Trophoblast cell (in vitro differentiated cells and primary cell): ENCODE measurements around the gene SLC2A6.
A peak's percentile ranks its signal among the peaks of the same experiment; 100 is the strongest.

Experiments used
- DNase-seq, 2 donors: peaks; one replicate each; pipeline ENCODE4 v3.0.0-alpha.2; 2016
- H2AFZ ChIP-seq: 2 replicates; pipeline ENCODE4 v1.6.1; 2013; ENCODE audit warnings: low read length, moderate library complexity, mild to moderate bottlenecking; ENCODE audit not compliant: insufficient read depth, poor library complexity
- H2AK5ac ChIP-seq: 2 replicates; pipeline ENCODE4 v1.6.1; 2013; ENCODE audit warnings: mild to moderate bottlenecking, low read length
- H2BK120ac ChIP-seq: 2 replicates; pipeline ENCODE4 v1.6.1; 2013; ENCODE audit warnings: low read length, mild to moderate bottlenecking, moderate library complexity; ENCODE audit not compliant: insufficient read depth, poor library complexity
- H2BK12ac ChIP-seq: 2 replicates; pipeline ENCODE4 v1.6.1; 2013; ENCODE audit warnings: mild to moderate bottlenecking, low read length, moderate library complexity
- H2BK5ac ChIP-seq: 2 replicates; pipeline ENCODE4 v1.6.1; 2013; ENCODE audit warnings: low read length, low read depth, moderate library complexity, mild to moderate bottlenecking; ENCODE audit not compliant: poor library complexity
- H3K14ac ChIP-seq: 2 replicates; pipeline ENCODE4 v1.6.1; 2013; ENCODE audit warnings: mild to moderate bottlenecking, low read length
- H3K18ac ChIP-seq: 2 replicates; pipeline ENCODE4 v1.6.1; 2013; ENCODE audit warnings: mild to moderate bottlenecking, low read length
- H3K23ac ChIP-seq: 2 replicates; pipeline ENCODE4 v1.6.1; 2013; ENCODE audit warnings: low read length
- H3K27ac ChIP-seq: 2 replicates; pipeline ENCODE4 v1.5.1; 2013; ENCODE audit warnings: low read depth, mild to moderate bottlenecking, inconsistent platforms, low read length, moderate library complexity
- H3K27me3 ChIP-seq: 2 replicates; pipeline ENCODE4 v1.6.1; 2013; ENCODE audit warnings: inconsistent platforms, mild to moderate bottlenecking, low read length, moderate library complexity; ENCODE audit not compliant: insufficient read depth
- H3K36me3 ChIP-seq, 2 experiments: 1 replicate in 1 of 2; 2 replicates in 1 of 2; pipeline ENCODE4 v1.6.1; 2013; ENCODE audit warnings: low read length in 2 of 2, mild to moderate bottlenecking in 2 of 2, moderate library complexity in 1 of 2; ENCODE audit not compliant: insufficient read depth in 2 of 2, control insufficient read depth in 1 of 2
- H3K4ac ChIP-seq: 2 replicates; pipeline ENCODE4 v1.6.1; 2013; ENCODE audit warnings: low read depth, mild to moderate bottlenecking, low read length, moderate library complexity
- H3K4me1 ChIP-seq, 2 experiments: 1 replicate in 1 of 2; 2 replicates in 1 of 2; pipeline ENCODE4 v1.6.1; 2013; ENCODE audit warnings: low read length in 2 of 2, mild to moderate bottlenecking in 2 of 2, moderate library complexity in 1 of 2; ENCODE audit not compliant: insufficient read depth in 2 of 2, control insufficient read depth in 1 of 2
- H3K4me2 ChIP-seq: 2 replicates; pipeline ENCODE4 v1.6.1; 2013; ENCODE audit warnings: inconsistent platforms, mild to moderate bottlenecking, low read length, moderate library complexity
- H3K4me3 ChIP-seq: 2 replicates; pipeline ENCODE4 v1.5.1; 2013; ENCODE audit warnings: mild to moderate bottlenecking, low read depth, low read length, inconsistent platforms
- H3K79me1 ChIP-seq: one replicate; pipeline ENCODE4 v1.6.1; 2013; ENCODE audit warnings: low read length
- H3K79me2 ChIP-seq: 2 replicates; pipeline ENCODE4 v1.6.1; 2013; ENCODE audit warnings: low read length, mild to moderate bottlenecking; ENCODE audit not compliant: control insufficient read depth, insufficient read depth, poor library complexity
- H3K9ac ChIP-seq: 2 replicates; pipeline ENCODE4 v1.6.1; 2013; ENCODE audit warnings: mild to moderate bottlenecking, low read length
- H3K9me3 ChIP-seq: 2 replicates; pipeline ENCODE4 v1.6.1; 2013; ENCODE audit warnings: low read depth, mild to moderate bottlenecking, control low read depth, inconsistent platforms, low read length; ENCODE audit not compliant: insufficient read depth
- H4K12ac ChIP-seq: 2 replicates; pipeline ENCODE4 v1.6.1; 2013; ENCODE audit warnings: low read depth, mild to moderate bottlenecking, low read length, moderate library complexity
- H4K8ac ChIP-seq: 2 replicates; pipeline ENCODE4 v1.6.1; 2013; ENCODE audit warnings: low read depth, mild to moderate bottlenecking, low read length, moderate library complexity
- H4K91ac ChIP-seq: one replicate; pipeline ENCODE4 v1.6.1; 2013; ENCODE audit warnings: low read depth, mild to moderate bottlenecking, low read length, moderate library complexity
- WGBS: extraction: QIAGEN DNeasy Blood & Tissue Kit; methylation state at CpG from one replicate; pipeline ENCODE4 v1.1.7; 2013; ENCODE audit warnings: missing lambda C conversion rate; ENCODE audit not compliant: insufficient read length, insufficient coverage; ENCODE audit errors: extremely low coverage; 5-methylcytosine and 5-hydroxymethylcytosine counted together

The SLC2A6 gene

GRCh38 chr9:133506653-133507038, 27.7 kb upstream of the SLC2A6 start:
- H2AFZ ChIP-seq = no peak overlapping the region
- WGBS = no CpG with 5 or more reads among the region's 18 CpGs

GRCh38 chr9:133505901-133506652, 27.2 kb upstream of the SLC2A6 start:
- Histone ChIP-seq H2BK5ac (no peak overlapping the region), H3K4me3 (no peak overlapping the region), H2AK5ac (no peak overlapping the region), H2AFZ (no peak overlapping the region), H3K23ac (no peak overlapping the region), H3K79me2 (no peaks in the 10 kb centered on the region), H2BK12ac (no peak overlapping the region), H4K91ac (peak overlapping the region; percentile 31), H3K9me3 (peaks cover 2% of the 10 kb centered on the region), H3K14ac (no peak overlapping the region), H3K79me1 (no peaks in the 10 kb centered on the region), H3K9ac (no peak overlapping the region), H3K27me3 (no peaks in the 10 kb centered on the region), H4K12ac (no peak overlapping the region), H3K4me2 (no peak overlapping the region), H3K18ac (no peak overlapping the region), H3K4me1 (peaks cover 8 to 21% of the 10 kb centered on the region in 2 experiments), H4K8ac (no peak overlapping the region), H2BK120ac (no peak overlapping the region), H3K4ac (no peak overlapping the region), H3K27ac (no peak overlapping the region), H3K36me3 (no peaks in the 10 kb centered on the region)
- no CpG with 5 or more reads among the region's 23 CpGs for WGBS
- DNase-seq = no peak

More at GRCh38 chr9:133506653-133507038, 27.7 kb upstream of the SLC2A6 start:
- no peaks in the 10 kb centered on the region for H3K79me2 ChIP-seq
- no peak overlapping the region for H2BK12ac ChIP-seq
- no peak overlapping the region for H2AK5ac ChIP-seq
- no peaks in the 10 kb centered on the region for H3K27me3 ChIP-seq
- H3K27ac ChIP-seq = no peak overlapping the region
- no peak overlapping the region for H3K18ac ChIP-seq
- H3K79me1 ChIP-seq = no peaks in the 10 kb centered on the region
- peaks cover 6% of the 10 kb centered on the region for H3K9me3 ChIP-seq
- H3K4me1 ChIP-seq = peaks cover 8 to 21% of the 10 kb centered on the region in 2 experiments
- no peak for DNase-seq
- no peak overlapping the region for H2BK120ac ChIP-seq
- H3K14ac ChIP-seq = no peak overlapping the region
- H4K91ac ChIP-seq = no peak overlapping the region
- no peak overlapping the region for H4K8ac ChIP-seq
- H3K23ac ChIP-seq = no peak overlapping the region
- H3K4me3 ChIP-seq = no peak overlapping the region
- H3K4me2 ChIP-seq = no peak overlapping the region
- H3K36me3 ChIP-seq = no peaks in the 10 kb centered on the region
- H2BK5ac ChIP-seq = no peak overlapping the region
- no peak overlapping the region for H3K9ac ChIP-seq
- H3K4ac ChIP-seq = no peak overlapping the region
- no peak overlapping the region for H4K12ac ChIP-seq

GRCh38 chr9:133505186-133505830, 26.4 kb upstream of the SLC2A6 start:
- Histone ChIP-seq H3K27me3 (no peaks in the 10 kb centered on the region), H3K9me3 (peaks cover 2% of the 10 kb centered on the region), H3K79me2 (no peaks in the 10 kb centered on the region), H2AFZ (no peak overlapping the region), H3K79me1 (no peaks in the 10 kb centered on the region), H2BK5ac (no peak overlapping the region), H4K12ac (no peak overlapping the region), H3K4ac (no peak overlapping the region), H2BK12ac (no peak overlapping the region), H3K36me3 (no peaks in the 10 kb centered on the region), H2AK5ac (no peak overlapping the region), H3K4me1 (peaks cover 8 to 19% of the 10 kb centered on the region in 2 experiments), H3K14ac (no peak overlapping the region), H3K4me3 (no peak overlapping the region), H3K18ac (no peak overlapping the region), H2BK120ac (no peak overlapping the region), H4K8ac (no peak overlapping the region), H3K9ac (no peak overlapping the region), H3K4me2 (no peak overlapping the region), H4K91ac (no peak overlapping the region), H3K23ac (no peak overlapping the region), H3K27ac (no peak overlapping the region)
- DNase-seq = no peak
- WGBS = no CpG with 5 or more reads among the region's 13 CpGs

- no peaks in the 10 kb centered on the region for H3K79me1 ChIP-seq
These were observed 23.2 kb upstream of the SLC2A6 start for GRCh38 chr9:133502112-133502511.

More at GRCh38 chr9:133502112-133502511, 23.2 kb upstream of the SLC2A6 start:
- Histone ChIP-seq H3K27ac (no peak overlapping the region), H3K27me3 (no peaks in the 10 kb centered on the region), H2AFZ (no peak overlapping the region), H3K14ac (no peak overlapping the region), H2BK120ac (no peak overlapping the region), H4K12ac (no peak overlapping the region), H3K4ac (no peak overlapping the region), H2BK12ac (no peak overlapping the region), H2BK5ac (no peak overlapping the region), H3K36me3 (no peaks in the 10 kb centered on the region), H3K18ac (no peak overlapping the region), H3K9ac (no peak overlapping the region), H2AK5ac (no peak overlapping the region), H3K79me2 (no peaks in the 10 kb centered on the region), H4K91ac (no peak overlapping the region), H4K8ac (no peak overlapping the region), H3K4me1 (peaks cover 2 to 15% of the 10 kb centered on the region in 2 experiments), H3K9me3 (peaks cover 9% of the 10 kb centered on the region), H3K23ac (no peak overlapping the region), H3K4me3 (no peak overlapping the region), H3K4me2 (no peak overlapping the region)
- WGBS = no CpG with 5 or more reads among the region's 1 CpG
- no peak for DNase-seq
